Mammary epithelial cell (primary cell): Measurements from ENCODE around the gene RILPL1.

Experiments used
- EZH2 ChIP-seq: IDR thresholded peaks from 2 replicates; pipeline ENCODE4 v1.6.1; 2012; ENCODE audit warnings: low read length, inconsistent platforms, borderline replicate concordance
- TF ChIP-seq, protein P1 (sequence below), 2 donors: IDR thresholded peaks in 1 of 2; conservative IDR thresholded peaks in 1 of 2; 2 replicates each; pipeline ENCODE4 v1.5.1; 2011 to 2012; ENCODE audit warnings: inconsistent platforms in 2 of 2, low read length in 2 of 2, mild to moderate bottlenecking in 2 of 2, control low read depth in 1 of 2, low read depth in 1 of 2; ENCODE audit not compliant: insufficient read depth in 1 of 2; ENCODE audit errors: extremely low read depth in 1 of 2

DNA sequence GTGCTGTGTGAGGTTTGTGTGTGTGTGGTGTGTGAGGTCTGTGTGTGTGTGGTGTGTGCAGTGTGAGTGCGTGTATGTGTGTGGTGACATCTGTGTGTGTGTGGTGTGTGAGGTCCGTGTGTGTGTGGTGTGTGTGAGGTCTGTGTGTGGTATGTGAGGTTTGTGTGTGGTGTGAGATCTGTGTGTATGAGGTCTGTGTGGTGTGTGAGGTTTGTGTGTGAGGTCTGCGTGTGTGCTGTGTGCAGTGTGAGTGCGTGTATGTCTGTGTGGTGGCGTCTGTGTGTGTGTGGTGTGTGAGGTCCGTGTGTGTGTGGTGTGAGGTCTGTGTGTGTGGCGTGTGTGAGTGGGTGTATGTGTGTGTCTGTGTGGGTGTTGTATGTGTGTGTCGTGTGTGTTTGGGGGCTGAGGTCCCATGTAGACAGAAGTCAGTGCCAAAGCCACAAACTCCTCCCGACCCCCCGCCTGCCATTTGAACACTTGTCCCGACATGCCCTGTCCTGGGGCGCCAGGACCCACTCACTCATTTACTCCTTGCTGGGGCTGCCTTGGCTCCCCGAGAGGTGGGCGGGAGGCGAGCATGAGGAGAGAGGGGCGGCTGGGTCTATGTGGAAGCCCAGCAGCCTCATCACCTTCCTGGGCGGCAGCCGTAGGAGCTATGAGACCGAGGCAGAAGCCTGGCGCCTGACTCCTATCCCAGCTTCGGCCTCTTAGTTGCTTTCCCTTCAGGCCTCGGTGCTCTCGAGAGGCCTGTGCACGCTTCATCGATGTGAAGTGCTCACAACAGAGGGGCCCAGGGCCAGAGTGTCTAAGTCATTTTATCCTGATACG lies 20.5 kb downstream of the RILPL1 start:
- TF ChIP-seq, protein P1, sequence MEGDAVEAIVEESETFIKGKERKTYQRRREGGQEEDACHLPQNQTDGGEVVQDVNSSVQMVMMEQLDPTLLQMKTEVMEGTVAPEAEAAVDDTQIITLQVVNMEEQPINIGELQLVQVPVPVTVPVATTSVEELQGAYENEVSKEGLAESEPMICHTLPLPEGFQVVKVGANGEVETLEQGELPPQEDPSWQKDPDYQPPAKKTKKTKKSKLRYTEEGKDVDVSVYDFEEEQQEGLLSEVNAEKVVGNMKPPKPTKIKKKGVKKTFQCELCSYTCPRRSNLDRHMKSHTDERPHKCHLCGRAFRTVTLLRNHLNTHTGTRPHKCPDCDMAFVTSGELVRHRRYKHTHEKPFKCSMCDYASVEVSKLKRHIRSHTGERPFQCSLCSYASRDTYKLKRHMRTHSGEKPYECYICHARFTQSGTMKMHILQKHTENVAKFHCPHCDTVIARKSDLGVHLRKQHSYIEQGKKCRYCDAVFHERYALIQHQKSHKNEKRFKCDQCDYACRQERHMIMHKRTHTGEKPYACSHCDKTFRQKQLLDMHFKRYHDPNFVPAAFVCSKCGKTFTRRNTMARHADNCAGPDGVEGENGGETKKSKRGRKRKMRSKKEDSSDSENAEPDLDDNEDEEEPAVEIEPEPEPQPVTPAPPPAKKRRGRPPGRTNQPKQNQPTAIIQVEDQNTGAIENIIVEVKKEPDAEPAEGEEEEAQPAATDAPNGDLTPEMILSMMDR (conservative IDR thresholded peaks at IDR 0.05 in 1 of 2, IDR thresholded peaks at IDR 0.05 in 1 of 2; ENCODE audit: extremely low read depth in 1 of 2, insufficient read depth in 1 of 2, low read depth in 1 of 2, low read length in 2 of 2) = no peak
- no peak for TF ChIP-seq EZH2
